Activated T-helper 1 cell treated with anti-CD3 and anti-CD28 coated beads, Interleukin-12 subunit alpha, Interleukin-12 subunit beta, Interleukin-2, Interleukin-4 antibody, amounts not matched to agents 30 ng/mL and 10 ng/mL and 1 ng/mL, durations not matched to agents 14 hours and 24 hours and 36 hours (primary cell): ENCODE data around the gene CPD. TPM values are rescaled to one million over a fixed set of nuclear protein-coding genes. Genes with fewer than 3 reads are reported as not detected.

Experiments used
- DNase-seq: peaks from one replicate; pipeline ENCODE4 v3.0.0; 2021; ENCODE audit warnings: low spot score
- H3K27ac Mint-ChIP-seq: one replicate; pipeline ENCODE4 v1.8.0; 2021; ENCODE audit warnings: mild to moderate bottlenecking, mixed read lengths
- H3K27me3 Mint-ChIP-seq: one replicate; pipeline ENCODE4 v1.8.0; 2022; ENCODE audit warnings: mild to moderate bottlenecking, moderate library complexity, mixed read lengths; ENCODE audit not compliant: insufficient read depth
- H3K36me3 Mint-ChIP-seq: one replicate; pipeline ENCODE4 v1.8.0; 2021; ENCODE audit warnings: low read depth, mixed read lengths
- H3K4me1 Mint-ChIP-seq: one replicate; pipeline ENCODE4 v1.8.0; 2021; ENCODE audit warnings: low read depth, mixed read lengths
- H3K4me3 Mint-ChIP-seq: one replicate; pipeline ENCODE4 v1.8.0; 2021; ENCODE audit warnings: mild to moderate bottlenecking, moderate library complexity, mixed read lengths
- H3K9me3 Mint-ChIP-seq: one replicate; pipeline ENCODE4 v1.8.0; 2021; ENCODE audit warnings: mixed read lengths
- intact Hi-C: fragments of 100-400 bp; cut with micrococcal nuclease; formaldehyde crosslinking; loops from one replicate; pipeline ENCODE4 v1.15.1; 2024
- total RNA-seq: library from RNA; stranded (reverse); gene quantifications from 2 replicates; pipeline ENCODE4 v1.2.3, GENCODE V29; 2022

CPD gene
- total RNA-seq, 1 donor from 2014 or later = 29.7 TPM

DNA sequence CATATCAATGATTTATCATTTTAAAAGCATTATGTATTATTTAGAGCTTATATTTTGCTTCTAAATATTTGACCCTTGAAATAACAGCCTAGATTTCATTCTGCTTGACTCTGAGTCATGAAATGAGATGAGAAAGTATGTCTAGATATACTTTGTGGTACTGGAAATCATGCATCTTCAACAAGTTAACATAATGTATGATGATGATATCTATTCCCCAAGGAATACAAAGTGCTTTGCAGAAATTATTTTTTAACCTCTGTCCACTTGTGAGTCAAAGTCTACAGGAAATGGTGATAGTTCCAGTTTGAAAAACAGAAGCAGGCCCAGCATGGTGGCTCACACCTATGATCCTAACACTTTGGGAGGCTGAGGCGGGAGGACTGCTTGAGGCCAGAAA, 134.6 kb downstream of the CPD start:
- no peaks in the 10 kb centered on the region for H3K27me3 Mint-ChIP-seq
- H3K27ac Mint-ChIP-seq = no peak overlapping the region
- H3K4me3 Mint-ChIP-seq = no peak overlapping the region
- no peaks in the 10 kb centered on the region for H3K9me3 Mint-ChIP-seq
- H3K36me3 Mint-ChIP-seq = peaks cover 19% of the 10 kb centered on the region
- intact Hi-C loops = no loop called here
- H3K4me1 Mint-ChIP-seq = peaks cover 5% of the 10 kb centered on the region
- no peak for DNase-seq

DNA sequence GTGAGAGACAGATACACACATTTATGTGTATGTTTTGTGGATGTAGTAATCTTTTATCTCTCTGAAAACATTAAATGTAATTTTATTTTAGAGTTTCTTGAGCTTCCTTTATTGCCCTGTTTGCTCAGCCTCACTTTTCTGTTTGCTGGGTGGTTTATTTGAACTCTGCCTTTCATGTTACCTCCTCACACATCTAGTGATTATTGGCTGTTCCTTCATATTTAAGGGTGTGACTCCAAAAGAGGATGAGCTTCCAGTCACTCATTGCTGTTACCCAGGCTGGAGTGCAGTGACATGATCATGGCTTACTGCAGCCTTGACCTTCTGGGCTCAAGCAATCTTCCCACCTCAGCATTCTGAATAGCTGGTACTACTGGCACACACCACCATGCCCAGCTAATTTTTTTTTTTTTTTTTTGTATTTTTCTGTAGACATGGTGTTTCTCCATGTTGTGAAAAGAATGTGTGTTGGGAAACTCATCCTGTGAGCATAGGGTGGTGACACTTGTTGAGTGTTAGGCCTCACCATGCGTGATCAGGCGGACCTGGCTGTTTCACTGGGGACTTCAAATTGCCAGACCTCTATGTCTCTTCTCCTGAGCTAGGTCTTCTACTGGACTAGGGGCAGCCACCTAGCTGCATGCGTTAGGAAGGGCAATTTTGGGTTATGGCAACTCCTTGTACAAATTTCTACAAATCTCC, 136.3 kb downstream of the CPD start:
- intact Hi-C loops = no loop called here
- H3K36me3 Mint-ChIP-seq = peaks cover 23% of the 10 kb centered on the region
- no peak overlapping the region for H3K4me3 Mint-ChIP-seq
- H3K27ac Mint-ChIP-seq = no peak overlapping the region
- no peak for DNase-seq
- no peaks in the 10 kb centered on the region for H3K9me3 Mint-ChIP-seq
- no peaks in the 10 kb centered on the region for H3K27me3 Mint-ChIP-seq
- H3K4me1 Mint-ChIP-seq = peaks cover 10% of the 10 kb centered on the region

DNA sequence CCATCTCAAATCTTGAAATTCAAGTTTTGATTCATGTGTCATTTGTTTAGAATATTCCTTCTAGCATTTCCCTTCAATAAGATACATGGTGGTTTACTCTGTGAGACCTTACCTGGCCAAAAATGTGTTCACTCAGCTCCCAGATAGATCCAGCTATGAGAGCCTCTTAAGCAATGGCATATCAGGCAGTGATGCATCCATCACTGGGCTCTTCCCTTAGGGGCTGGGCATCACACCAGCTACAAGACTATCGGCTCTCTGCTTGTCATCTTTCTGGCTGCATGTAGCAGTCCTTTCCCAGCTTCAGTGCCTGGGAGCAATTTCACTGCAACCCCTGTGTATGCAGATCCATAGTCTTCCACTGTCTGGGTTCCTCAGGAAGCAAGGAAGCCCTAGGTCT, 139.1 kb downstream of the CPD start:
- DNase-seq = no peak
- H3K4me1 Mint-ChIP-seq = peaks cover 12% of the 10 kb centered on the region
- H3K9me3 Mint-ChIP-seq = no peaks in the 10 kb centered on the region
- intact Hi-C loops = no loop called here
- no peak overlapping the region for H3K27ac Mint-ChIP-seq
- H3K36me3 Mint-ChIP-seq = peaks cover 35% of the 10 kb centered on the region
- H3K27me3 Mint-ChIP-seq = no peaks in the 10 kb centered on the region
- H3K4me3 Mint-ChIP-seq = no peak overlapping the region

DNA sequence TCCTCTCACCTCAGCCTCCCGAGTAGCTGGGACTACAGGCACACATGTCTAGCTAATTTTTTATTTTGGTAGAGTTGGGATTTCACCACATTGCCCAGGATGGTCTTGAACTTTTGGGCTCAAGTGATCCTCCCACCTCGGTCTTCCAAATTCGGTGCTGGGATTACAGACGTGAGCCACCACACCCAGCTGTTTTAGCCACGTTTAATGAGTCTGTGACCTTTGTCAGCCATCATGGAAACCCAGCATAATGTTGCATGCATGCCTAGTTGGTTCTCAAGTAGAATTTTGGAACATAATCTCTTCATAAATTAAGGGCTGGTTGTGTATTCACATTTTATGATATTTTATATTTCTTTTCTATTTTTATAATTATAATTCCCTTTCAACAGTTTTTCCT, 140.4 kb downstream of the CPD start:
- Mint-ChIP-seq H3K4me3 (no peak overlapping the region), H3K27ac (no peak overlapping the region), H3K9me3 (no peaks in the 10 kb centered on the region), H3K27me3 (no peaks in the 10 kb centered on the region), H3K36me3 (peaks cover 34% of the 10 kb centered on the region), H3K4me1 (peaks cover 12% of the 10 kb centered on the region)
- DNase-seq = no peak
- intact Hi-C loops = no loop called here

Other genes starting within 250 kb of the CPD start
- not detected in 2 replicates for gene SLC6A4, start 143.2 kb upstream of the CPD start, total RNA-seq
- gene BLMH, start 87.0 kb upstream of the CPD start, total RNA-seq = 64.8 and 64.9 TPM in 2 replicates
- not detected in 2 replicates for gene TMIGD1, start 44.9 kb upstream of the CPD start, total RNA-seq
- 61.5 and 66.6 TPM in 2 replicates for gene GOSR1, start 98.5 kb downstream of the CPD start, total RNA-seq